ENCODE results near the gene AOX1. TPM values are rescaled to one million over a fixed set of nuclear protein-coding genes. Genes with fewer than 3 reads are reported as not detected.
"Not testable (repeated sequence)": the region's sequence is repeated elsewhere in the genome, so short reads cannot be mapped to it uniquely, and the experiment has no call there.

AOX1 gene
- total RNA-seq (2014; rRNA removed; shearing (Covaris generic)): not detected in 2 replicates

- DNase-seq (ENCODE audit: low spot score): peak; percentile 38
- in situ Hi-C loops (cut with HindIII; ENCODE audit: low sequenced_read_pairs): no loop called here
Observed at GRCh38 chr2:200585730-200586643, at the start of gene AOX1. AOX1 (plus strand) TSS chr2:200586014; CDS start chr2:200586109, 95 bp downstream.

GRCh38 chr2:200538139-200538538 is 47.7 kb upstream of the AOX1 start:
- no peak for DNase-seq (ENCODE audit: low spot score)
- in situ Hi-C loops (cut with HindIII; ENCODE audit: low sequenced_read_pairs): no loop called here

DNA sequence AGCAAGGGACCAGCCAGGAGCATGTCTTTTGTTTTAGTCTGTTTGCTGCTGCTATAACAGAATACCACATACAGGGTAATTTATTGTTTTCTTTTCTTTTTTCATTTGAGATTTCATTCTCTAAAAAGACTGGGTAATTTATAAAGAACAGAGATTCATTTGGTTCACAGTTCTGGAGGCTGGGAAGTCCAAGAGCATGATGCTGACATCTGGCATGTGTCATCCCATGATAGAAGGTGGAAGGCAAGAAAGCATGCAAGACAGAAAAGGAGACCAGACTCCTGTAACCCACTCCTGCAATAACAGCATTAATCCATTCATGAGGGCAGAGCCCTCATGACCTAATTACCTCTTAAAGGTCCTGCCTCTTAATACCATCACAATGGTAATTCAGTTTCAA is 45.0 kb upstream of the AOX1 start:
- in situ Hi-C loops (cut with HindIII; ENCODE audit: low sequenced_read_pairs): no loop called here
- no peak for DNase-seq (ENCODE audit: low spot score)

DNA sequence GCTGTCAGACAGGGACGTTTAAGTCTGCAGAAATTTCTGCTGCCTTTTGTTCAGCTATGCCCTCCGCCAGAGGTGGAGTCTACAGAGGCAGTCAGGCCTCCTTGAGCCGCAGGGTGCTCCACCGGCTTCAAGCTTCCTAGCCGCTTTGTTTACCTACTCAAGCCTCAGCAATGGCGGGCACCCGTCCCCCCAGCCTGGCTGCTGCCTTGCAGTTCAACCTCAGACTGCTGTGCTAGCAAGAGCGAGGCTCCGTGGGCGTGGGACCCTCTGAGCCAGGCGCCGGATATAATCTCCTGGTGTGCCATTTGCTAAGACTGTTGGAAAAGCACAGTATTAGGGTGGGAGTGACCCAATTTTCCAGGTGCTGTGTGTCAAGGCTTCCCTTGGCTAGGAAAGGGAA is 19.2 kb upstream of the AOX1 start:
- DNase-seq (ENCODE audit: low spot score); in situ Hi-C loops (cut with HindIII; ENCODE audit: low sequenced_read_pairs): not testable (repeated sequence)

DNA sequence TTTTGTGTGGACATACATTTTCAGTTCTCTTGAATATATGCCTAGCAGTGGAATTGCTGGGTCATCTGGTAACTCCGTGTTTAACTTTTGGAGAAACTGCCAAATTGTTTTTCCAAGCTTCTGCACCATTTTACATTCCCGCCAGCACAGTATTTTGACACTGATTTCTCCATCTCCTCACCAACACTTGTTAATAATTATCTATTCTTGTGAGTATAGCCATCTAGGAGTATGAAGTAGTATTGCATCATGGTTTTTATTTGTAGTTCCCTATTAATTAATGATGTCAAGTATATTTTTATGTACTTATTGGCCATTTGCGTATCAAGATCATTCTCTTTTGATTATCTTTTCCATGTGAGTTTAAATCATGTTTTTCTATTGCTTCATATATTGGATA is 17.9 kb upstream of the AOX1 start:
- in situ Hi-C loops (cut with HindIII; ENCODE audit: low sequenced_read_pairs): no loop called here
- no peak for DNase-seq (ENCODE audit: low spot score)

DNA sequence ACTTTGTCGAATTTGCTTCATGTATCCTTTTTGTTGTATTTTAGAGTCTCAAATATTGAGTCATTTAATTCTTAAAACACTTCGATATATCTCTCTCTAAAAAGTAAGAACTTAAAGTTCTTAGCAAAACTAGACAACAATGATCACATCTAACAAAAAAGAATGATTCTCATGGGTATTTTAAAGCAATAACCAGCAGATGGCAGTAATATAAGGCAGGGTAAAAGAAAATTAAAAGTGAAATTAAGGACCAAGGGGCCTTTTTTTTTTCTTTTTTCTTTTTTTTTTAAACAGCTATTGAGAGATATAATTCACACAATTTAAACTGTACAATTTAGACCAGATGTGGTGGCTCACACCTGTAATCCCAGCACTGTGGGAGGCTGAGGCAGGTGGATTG is 9.9 kb upstream of the AOX1 start:
- in situ Hi-C loops (cut with HindIII; ENCODE audit: low sequenced_read_pairs): no loop called here
- DNase-seq (ENCODE audit: low spot score): no peak

DNA sequence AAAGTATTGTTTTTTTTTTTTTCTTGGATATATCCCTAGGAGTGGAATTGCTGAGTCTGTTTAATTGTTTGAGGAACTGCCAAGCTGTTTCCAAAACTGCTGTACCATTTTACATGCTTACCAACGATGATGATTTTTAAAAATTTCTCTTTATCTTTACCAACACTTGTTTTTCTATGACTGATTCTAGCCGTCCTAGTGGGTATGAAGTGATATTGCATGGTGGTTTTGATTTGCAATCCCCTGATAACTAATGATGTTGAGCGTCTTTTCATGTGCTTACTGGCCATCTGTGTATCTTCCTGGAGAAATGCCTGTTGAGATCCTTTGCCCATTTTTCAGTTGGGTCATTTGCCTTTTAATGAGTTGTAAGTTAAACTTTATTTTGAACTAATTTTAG is 8.8 kb upstream of the AOX1 start:
- in situ Hi-C loops (cut with HindIII; ENCODE audit: low sequenced_read_pairs): no loop called here
- no peak for DNase-seq (ENCODE audit: low spot score)

DNA sequence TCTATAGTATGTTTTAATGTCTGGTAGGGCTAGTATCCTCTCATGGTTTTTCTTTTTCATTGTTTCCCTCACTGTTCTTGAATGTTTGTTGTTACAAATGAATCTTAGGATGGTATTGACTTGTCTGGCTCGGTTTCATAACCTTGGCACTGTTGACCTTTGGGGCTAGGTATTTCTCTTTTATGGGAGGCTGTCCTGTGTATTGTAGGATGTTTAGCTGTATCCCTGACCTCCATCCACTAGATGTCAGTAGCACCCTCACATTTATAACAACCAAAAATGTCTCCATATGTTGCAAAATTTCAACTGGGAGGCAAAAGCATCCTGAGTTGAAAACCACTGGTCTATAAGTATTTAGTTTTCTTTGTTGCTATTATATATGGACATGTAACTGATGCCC is 7.0 kb upstream of the AOX1 start:
- DNase-seq (ENCODE audit: low spot score): no peak
- in situ Hi-C loops (cut with HindIII; ENCODE audit: low sequenced_read_pairs): no loop called here

DNA sequence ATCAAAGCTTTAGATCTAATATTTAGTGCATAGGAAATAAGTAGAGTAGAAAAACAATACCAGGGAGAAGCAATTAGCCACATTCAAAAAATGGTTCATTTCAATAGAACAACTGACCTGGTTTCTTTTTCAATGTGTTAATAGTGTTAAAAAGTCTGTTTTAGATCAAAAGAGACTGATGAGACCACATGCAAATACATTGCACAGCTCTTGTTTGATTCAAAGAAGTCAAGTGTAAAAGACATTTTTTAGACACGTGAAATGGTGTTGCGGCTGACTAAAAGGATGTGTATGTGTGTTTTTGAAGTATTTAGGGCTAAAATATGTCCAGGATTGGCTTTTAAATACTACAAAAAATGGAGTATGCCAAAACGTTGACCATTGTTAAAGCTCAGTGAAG is 1.2 kb upstream of the AOX1 start:
- in situ Hi-C loops (cut with HindIII; ENCODE audit: low sequenced_read_pairs): no loop called here
- DNase-seq (ENCODE audit: low spot score): no peak

DNA sequence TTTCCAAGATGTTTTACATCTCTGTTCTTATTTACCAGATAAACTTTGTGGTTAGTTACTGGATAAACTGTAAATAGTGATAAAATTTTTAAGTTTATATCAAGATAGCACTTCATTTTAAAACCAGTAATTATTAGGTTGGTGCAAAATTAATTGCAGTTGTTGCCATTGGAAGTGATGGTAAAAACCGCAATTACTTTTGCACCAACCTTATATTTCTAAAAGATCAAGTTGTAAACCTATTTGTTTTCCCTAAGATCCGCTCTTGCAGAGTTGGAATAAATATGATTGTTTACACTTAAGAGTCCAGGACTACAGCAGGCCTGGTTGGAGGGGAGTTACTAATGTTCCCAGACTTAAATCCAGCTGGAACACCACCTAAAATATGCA is 479 bp upstream of the AOX1 start:
- no peak for DNase-seq (ENCODE audit: low spot score)
- in situ Hi-C loops (cut with HindIII; ENCODE audit: low sequenced_read_pairs): no loop called here

- in situ Hi-C loops (cut with HindIII; ENCODE audit: low sequenced_read_pairs): no loop called here
- DNase-seq (ENCODE audit: low spot score): no peak
Observed at GRCh38 chr2:200586644-200586975, 796 bp downstream of the AOX1 start.

- DNase-seq (ENCODE audit: low spot score): no peak
- in situ Hi-C loops (cut with HindIII; ENCODE audit: low sequenced_read_pairs): no loop called here
Observed at GRCh38 chr2:200587007-200587616, 1.3 kb downstream of the AOX1 start.

DNA sequence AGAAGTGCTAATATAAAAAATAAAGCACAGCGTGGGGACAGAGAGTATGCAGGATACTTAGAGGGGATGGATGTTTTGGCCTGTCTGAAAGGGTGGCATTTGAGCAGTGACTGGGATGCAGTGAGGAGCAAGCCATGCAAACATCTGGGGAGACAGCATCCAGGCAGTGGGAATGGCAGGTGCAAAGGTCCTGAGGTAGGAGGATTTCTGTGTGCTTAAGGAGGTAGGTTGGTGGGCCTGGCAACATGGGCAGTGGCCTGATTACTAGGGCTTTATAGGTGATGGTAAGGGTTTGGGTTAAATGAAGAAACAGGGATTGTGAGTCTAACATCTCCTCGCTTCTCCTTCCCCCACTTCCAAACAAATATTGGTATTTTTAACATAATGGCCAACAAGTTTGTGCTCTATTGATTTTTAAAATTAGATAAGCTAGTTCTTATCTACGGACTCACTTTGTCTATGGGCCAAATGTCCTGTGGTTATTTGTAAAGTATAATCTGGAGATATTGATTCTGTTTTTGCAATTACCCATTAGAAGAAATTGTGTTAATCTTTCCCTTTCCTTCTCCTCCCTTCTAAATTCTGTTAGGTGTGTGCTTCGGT is 2.4 kb downstream of the AOX1 start:
- in situ Hi-C loops (cut with HindIII; ENCODE audit: low sequenced_read_pairs): no loop called here
- DNase-seq (ENCODE audit: low spot score): no peak

- no peak for DNase-seq (ENCODE audit: low spot score)
- in situ Hi-C loops (cut with HindIII; ENCODE audit: low sequenced_read_pairs): no loop called here
Observed at GRCh38 chr2:200590090-200590489, 4.3 kb downstream of the AOX1 start.

DNA sequence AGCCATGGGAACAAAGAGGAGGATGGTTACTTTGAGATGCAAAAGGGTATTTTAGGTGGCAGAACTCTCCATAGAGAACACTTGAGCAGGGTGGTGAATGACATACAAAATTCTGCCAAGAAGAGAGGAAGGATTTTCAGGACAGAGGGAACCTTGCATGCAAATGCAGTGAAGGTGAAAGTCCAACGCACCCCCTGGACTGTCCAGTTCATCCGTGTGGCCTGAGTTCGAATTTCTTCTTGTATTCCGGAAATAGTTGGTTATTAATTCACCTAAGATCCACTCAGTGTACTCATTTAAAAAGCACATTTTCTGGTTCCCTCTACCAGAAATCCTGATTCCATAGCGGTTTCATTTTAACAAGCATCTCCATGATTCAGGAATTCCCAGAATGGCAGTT is 5.5 kb downstream of the AOX1 start:
- DNase-seq (ENCODE audit: low spot score): no peak
- in situ Hi-C loops (cut with HindIII; ENCODE audit: low sequenced_read_pairs): no loop called here

- in situ Hi-C loops (cut with HindIII; ENCODE audit: low sequenced_read_pairs): no loop called here
- DNase-seq (ENCODE audit: low spot score): no peak
Observed at GRCh38 chr2:200592406-200593075, 6.7 kb downstream of the AOX1 start.

DNA sequence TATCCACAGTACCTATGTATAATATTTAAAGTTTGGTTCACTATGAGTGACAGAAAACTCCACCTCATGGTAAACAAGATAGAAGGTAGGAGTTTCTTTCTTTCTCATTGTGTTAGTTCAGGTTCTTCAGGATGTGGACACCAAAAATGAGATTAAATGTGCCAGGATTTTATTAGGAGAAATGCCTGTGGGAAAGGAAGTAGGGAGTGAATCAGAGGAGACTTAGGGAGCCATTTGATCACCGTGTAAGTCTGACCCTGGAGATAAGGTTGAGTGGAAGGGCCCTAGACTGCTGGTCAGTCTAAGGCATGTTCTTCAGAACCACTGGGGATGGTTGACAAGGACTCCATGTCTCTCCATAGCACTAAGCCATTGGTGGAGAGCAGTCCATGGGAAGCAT is 8.1 kb downstream of the AOX1 start:
- no peak for DNase-seq (ENCODE audit: low spot score)
- in situ Hi-C loops (cut with HindIII; ENCODE audit: low sequenced_read_pairs): no loop called here

DNA sequence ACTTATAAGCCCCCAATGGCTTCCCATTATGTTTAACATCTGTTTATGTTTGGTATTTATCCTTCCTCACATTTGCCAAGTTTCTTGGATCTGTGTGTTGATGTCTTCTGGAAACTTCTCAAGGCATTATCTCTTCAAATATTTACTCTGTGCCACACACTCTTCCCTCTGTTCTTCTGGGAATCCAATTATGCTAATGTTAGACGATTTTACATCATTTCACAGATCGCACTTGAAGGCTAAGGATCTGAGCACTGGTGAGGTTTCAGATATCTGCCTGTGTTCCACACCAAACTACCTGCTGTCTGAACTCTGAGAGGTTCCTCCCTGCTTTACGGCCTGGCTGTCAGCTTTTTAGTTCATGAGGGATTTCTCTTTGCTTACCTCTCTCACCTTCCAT is 10.1 kb downstream of the AOX1 start:
- in situ Hi-C loops (cut with HindIII; ENCODE audit: low sequenced_read_pairs): no loop called here
- DNase-seq (ENCODE audit: low spot score): no peak

DNA sequence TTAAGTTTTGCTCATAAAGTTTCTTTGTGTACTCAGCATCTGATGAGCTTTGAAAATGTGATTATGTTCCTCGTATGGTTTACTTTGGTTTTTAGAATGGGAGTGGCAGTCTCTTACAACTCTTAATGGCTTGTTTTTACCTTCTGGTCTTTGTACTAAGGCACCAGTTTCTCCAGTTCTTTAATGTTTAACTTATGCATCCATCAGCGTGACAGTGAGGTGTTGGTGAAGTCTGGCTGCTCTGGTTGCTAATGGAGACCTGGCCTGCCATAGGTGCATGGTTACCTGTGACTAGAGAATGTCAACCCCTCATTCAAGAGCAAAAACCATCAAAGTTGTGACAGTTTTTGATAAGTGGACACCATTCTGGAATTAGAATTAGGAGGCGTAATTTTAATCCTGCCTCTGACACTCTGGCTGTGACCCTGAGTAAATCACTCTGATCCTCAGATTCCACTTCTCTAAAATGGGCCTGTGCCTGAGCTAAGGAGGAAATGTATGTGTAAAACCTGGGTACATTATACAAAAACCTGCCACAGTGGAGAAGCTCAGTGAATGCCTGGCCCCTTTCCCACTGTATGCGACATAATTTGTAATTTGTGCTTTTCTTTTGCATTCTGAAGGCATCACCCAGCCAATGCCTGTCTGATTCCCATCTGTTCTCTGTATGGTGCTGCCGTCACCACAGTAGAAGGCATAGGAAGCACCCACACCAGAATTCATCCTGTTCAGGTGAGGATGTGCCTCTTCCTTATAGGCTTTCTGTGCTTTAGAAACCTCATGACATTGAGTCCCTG is 11.2 kb downstream of the AOX1 start:
- no peak for DNase-seq (ENCODE audit: low spot score)
- in situ Hi-C loops (cut with HindIII; ENCODE audit: low sequenced_read_pairs): no loop called here

All from G401 (cell line).